ENCODE data around the gene OPA1.

- no peak for TF ChIP-seq CTCF (conservative IDR thresholded peaks at IDR 0.05)
- TF ChIP-seq ZFX (IDR thresholded peaks at IDR 0.05) = no peak
These were observed 36.2 kb upstream of the OPA1 start for GRCh38 chr3:193556841-193557240.

All from C4-2B (cell line).